Cerebellar cortex (tissue), 1 donor: ENCODE measurements around the gene NPFF.
"Not testable (repeated sequence)": the region's sequence is repeated elsewhere in the genome, so short reads cannot be mapped to it uniquely, and the experiment has no call there.

Experiments used
- DNase-seq: peaks from one replicate; pipeline ENCODE4 v3.0.0-alpha.2; 2015; ENCODE audit warnings: low spot score

NPFF gene

GRCh38 chr12:53495903-53496751 is 11.2 kb downstream of the NPFF start:
- DNase-seq, result peak; percentile 83

DNA sequence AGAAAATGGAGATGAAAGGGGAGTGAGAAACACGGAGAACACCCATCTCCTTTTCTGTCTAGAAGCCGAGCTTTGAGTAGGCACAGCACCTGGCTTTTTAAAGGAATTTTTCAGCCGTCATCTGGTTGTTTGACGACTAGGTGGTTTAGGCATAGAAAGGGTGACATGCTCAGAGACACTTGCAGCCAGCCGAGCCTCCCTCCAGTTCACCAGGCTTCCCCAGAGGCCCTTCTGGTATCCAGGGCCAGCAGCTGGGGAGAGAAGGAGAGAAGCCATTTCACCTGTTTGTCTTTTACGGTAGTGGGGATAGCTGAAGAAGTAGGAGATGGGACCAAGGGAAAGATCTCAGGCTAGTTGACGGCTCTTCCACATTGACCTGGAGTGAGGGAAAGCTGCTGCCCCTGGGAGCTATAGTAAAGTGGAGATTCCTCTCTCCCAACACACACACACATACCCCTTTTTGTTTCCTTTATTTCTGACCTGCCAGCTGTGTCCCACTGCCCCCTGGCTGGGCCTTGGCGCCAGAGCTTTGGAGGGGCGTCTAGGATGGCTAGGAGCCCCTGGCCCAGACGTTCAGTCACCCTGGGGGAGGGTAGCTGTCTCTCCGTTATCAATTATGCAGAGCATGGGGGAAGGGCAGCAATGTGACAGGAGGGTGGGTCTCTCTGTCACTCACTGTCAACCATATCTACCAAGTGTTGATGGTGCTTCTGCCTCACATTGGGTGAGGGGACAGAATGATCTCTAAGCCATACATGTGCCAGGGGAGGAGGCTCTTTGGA is 13.5 kb downstream of the NPFF start:
- no peak for DNase-seq

- peak; percentile 93 for DNase-seq
Measured at GRCh38 chr12:53492830-53493609, 14.3 kb downstream of the NPFF start.

DNA sequence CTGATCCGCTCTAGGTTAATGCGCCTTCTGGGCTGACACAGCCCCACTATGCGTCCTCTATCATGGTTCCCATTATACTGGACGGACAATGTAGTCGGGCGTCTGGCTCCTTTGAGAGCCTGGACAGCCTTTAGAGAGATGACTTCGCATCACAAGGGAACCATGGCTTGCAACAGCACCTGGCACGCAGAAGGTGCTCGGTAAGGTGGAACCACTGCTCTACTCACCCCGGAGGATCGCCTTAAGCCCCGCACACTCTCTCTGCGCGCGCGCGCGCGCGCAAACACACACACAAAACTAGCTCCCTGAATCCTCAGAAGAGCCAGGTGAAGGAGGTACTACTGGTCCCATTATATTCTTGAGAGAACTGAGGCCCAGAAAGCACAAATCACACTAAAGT is 15.1 kb downstream of the NPFF start:
- no peak for DNase-seq

DNA sequence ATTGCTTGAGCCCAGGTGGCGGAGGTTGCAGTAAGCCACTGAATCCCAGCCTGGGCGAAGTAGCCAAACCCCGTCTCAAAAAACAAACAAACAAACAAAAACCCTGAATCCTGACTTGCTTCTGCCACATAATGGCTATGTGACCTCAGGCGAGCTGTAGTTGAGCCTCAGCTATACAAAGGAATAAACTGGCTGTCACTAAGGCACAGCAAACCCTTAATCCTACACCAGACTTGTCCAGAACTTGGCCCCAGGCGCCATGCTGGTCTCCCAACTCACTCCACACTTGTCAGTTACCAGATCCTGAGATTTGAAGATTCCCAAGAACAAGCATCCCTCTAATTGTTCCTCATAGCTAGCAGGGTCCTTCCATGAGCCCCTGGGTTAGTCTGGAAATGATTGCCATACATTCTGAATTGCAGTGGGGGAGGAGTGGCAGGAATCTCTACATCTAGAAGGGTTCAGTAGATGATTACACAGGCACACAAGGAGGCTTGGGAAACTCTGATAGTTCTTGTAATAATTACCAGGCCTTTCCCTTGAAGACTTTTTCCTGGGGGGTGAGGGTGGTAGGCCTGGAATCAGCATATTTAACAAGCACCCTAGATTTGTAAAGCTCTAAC is 17.9 kb downstream of the NPFF start:
- DNase-seq, result no peak

GRCh38 chr12:53486736-53487487 is 20.4 kb downstream of the NPFF start:
- no peak for DNase-seq

DNA sequence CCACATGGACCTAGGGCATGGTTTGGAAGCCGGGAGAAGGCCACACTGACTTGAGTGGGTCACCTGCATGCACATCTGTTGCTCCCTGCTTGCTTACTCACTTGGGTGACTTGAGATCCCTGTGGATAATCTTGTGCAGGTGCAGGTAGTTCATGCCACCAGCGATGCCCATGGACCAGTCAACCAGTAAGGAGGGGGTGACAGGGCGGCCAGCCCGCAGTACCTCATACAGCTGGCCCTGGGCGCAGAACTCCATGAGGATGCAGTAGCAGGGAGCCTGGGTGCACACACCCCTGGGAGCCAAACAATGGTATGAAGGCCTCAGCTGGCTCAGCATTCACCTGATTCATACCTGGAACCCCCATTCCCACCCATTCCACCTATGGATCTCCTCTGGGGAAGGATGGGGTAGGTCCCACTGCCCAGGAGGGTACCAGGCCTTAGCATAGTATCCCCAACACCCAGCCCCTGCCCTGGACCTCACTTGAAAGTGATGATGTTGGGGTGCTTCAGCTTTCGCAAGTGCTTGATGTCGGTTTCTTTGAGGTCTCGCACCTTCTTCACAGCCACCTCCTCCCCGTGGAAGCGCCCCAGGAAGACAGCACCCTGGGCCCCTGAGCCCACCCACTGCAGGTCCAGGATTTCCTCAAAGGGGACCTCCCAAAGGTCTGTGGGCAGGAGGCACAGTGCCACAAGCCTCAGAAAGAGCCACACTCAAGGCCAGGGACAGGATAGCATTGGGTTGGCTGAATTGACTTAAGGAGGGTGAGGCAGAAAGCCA is 21.1 kb downstream of the NPFF start:
- no peak for DNase-seq

- no peak for DNase-seq
Measured at GRCh38 chr12:53484686-53485575, 22.4 kb downstream of the NPFF start.

DNA sequence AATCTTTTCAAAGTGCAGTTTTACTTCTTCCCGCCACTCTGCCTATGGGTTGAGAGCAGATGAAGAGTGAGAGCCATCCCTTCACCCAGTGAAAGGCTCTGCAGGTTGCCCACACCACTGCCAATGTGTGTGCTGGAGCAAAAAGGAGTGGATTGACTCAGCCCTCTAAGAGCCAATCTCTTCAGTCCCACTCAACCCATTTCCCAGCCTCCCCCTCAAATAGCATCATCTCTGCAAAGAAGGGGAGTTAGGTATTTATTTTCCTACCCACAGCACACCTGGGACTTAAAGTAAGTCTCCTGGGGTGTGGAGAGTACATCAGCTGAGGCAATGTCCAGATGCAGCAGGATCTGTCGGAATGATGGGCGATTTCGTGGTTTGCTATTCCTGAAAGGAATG is 23.3 kb downstream of the NPFF start:
- DNase-seq, result no peak

GRCh38 chr12:53483225-53483978 is 23.9 kb downstream of the NPFF start:
- no peak for DNase-seq

DNA sequence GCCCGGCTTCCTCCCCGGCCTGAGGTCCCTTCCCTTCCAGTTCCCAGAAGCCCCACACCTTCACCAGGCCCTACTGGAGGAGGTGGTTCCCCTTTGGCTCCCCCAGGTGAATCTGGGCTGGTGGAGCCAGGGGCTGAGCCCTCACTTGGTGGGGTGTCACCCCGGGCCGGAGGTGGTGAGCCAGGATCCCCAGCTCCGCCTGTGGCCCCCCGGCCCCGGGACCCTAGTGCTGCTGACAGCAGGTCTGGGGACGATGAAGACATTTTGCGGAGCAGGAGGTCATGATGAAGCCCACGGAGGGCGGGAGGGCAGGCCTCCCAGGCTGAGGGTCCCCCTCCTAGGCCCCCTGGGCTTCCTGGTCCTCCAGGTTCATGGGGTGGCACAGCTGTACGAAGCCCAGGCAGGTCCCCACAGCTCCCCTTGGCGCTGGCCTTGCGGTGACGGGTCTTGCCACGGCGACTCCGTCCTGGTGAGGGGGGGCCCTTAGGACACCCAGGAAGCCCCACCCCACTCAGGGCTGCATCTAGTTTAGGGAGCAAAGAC is 24.6 kb downstream of the NPFF start:
- no peak for DNase-seq

GRCh38 chr12:53481939-53482586 is 25.2 kb downstream of the NPFF start:
- DNase-seq, result peak; percentile 74

- not testable (repeated sequence) for DNase-seq
Measured at GRCh38 chr12:53481458-53481857, 25.8 kb downstream of the NPFF start.

DNA sequence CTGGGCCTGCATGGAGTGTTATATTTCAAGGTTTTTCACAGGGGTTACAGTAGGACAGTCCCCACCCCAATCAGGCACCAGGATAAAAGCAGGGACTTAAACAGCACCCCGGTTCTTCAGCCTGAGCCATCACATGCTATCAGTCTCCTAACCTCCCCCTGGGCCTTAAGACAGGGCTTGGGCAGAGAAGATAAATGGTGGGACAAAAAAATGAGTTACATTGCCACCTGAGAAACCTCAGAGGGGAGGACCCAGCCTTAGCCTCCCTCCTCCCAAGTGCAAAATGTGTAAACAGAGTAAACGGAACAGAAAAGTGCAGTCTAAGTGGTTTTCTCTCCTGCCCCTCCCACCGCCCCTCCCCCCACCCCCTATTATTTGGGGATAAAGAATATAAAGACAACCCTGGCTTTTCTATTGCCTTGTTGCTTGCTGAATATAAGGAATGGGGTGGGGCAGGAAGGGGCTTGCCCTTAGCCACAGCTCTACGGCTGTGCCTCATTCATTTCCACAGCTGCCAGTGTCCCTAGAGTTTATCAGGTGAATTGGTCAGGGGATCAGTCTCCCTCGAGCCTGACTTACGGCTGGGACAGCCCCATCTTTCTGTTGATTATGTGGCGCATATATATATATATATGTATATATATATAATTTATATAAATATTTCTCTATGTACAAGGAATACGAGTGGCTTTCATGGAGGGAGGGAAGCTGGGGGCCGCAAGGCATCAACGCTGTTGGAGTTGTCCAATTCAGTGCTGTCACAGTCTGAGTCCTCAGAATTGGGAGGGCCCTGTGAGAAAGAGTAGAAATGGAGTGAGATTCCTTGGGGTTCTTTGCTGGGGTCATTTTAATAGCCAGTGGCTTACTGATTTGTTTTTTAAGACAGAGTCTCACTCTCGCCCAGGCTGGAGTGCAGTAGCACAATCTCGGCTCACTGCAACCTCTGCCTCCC is 26.5 kb downstream of the NPFF start:
- no peak for DNase-seq

DNA sequence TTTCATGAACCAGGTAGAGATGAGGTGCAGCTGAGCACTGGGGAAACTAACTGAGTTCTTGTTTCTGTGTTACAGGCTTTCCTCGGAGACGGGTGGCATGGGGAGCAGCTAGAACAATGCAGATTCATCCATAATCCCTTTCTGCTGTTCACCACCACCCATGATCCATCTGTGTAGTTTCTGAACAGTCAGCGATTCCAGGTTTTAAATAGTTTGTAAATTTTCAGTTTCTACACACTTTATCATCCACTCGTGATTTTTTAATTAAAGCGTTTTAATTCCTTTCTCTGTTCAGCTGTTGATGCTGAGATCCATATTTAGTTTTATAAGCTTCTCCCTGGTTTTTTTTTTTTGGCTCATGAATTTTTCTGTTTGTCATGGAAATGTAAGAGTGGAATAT is 28.0 kb downstream of the NPFF start:
- DNase-seq, result no peak

GRCh38 chr12:53478865-53479264 is 28.4 kb downstream of the NPFF start:
- no peak for DNase-seq

- peak; percentile 69 for DNase-seq
Measured at GRCh38 chr12:53476769-53477209, 30.5 kb downstream of the NPFF start.
